ENCODE results near the gene ID3.

Gene ID3

GRCh38 chr1:23599125-23599524 lies 39.8 kb upstream of the ID3 start:
- DNase-seq (ENCODE audit: low read depth): no peak
- H3K4me3 ChIP-seq (ENCODE audit: low read depth, low read length): no peak overlapping the region
- TF ChIP-seq POLR2A (IDR thresholded peaks at IDR 0.05; ENCODE audit: extremely low read depth, insufficient read length) (no peak), MAX (IDR thresholded peaks at IDR 0.05; ENCODE audit: low read depth, low read length) (no peak), MYC (IDR thresholded peaks at IDR 0.05; ENCODE audit: low read depth, low read length) (no peak)
- TF ChIP-seq, protein P1, sequence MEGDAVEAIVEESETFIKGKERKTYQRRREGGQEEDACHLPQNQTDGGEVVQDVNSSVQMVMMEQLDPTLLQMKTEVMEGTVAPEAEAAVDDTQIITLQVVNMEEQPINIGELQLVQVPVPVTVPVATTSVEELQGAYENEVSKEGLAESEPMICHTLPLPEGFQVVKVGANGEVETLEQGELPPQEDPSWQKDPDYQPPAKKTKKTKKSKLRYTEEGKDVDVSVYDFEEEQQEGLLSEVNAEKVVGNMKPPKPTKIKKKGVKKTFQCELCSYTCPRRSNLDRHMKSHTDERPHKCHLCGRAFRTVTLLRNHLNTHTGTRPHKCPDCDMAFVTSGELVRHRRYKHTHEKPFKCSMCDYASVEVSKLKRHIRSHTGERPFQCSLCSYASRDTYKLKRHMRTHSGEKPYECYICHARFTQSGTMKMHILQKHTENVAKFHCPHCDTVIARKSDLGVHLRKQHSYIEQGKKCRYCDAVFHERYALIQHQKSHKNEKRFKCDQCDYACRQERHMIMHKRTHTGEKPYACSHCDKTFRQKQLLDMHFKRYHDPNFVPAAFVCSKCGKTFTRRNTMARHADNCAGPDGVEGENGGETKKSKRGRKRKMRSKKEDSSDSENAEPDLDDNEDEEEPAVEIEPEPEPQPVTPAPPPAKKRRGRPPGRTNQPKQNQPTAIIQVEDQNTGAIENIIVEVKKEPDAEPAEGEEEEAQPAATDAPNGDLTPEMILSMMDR (IDR thresholded peaks at IDR 0.05; ENCODE audit: low read depth, low read length): no peak

- TF ChIP-seq MAX (IDR thresholded peaks at IDR 0.05; ENCODE audit: low read depth, low read length): no peak
- TF ChIP-seq, protein P1 (IDR thresholded peaks at IDR 0.05; ENCODE audit: low read depth, low read length): no peak
- TF ChIP-seq POLR2A (IDR thresholded peaks at IDR 0.05; ENCODE audit: extremely low read depth, insufficient read length): no peak
- TF ChIP-seq MYC (IDR thresholded peaks at IDR 0.05; ENCODE audit: low read depth, low read length): no peak
- DNase-seq (ENCODE audit: low read depth): no peak
- H3K4me3 ChIP-seq (ENCODE audit: low read depth, low read length): no peak overlapping the region
These were observed 39.1 kb upstream of the ID3 start for GRCh38 chr1:23598424-23598823.

DNA sequence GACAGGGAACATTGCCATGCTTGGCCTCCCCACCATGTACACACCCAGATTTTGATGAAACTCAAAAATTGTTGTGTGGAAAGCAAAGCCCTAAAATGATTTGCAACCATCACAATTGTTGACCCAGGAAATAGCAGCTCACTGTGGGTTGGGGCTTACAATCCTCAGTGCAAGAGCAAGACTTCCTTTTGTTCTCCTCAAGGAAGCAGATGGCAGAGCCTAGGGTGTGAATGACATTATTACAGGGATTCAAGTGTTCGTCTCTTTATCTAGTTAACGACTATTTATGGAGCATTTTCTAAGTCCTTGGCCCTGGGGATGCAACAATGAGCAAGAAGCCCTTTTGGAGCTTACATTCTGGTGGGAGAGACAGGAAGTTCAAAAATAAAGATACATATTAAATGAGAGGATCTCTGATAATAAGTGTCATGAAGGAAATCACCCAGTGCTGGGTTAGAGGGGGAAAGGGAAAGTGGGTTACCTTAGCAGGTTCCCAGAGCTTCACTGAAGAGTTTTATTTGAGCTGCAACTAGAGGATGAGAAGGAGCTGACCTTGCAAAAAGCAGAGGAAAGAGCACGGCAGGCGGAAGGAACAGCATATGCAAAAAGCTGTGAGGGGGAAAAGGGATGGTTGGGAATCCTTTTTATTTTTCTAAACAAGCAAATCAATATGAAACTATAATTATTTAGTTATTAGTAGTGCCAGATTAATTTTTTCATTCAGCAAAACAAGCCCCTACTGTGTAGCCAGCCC lies 38.5 kb upstream of the ID3 start:
- H3K4me3 ChIP-seq (ENCODE audit: low read depth, low read length): no peak overlapping the region
- TF ChIP-seq, protein P1 (IDR thresholded peaks at IDR 0.05; ENCODE audit: low read depth, low read length): no peak
- TF ChIP-seq POLR2A (IDR thresholded peaks at IDR 0.05; ENCODE audit: extremely low read depth, insufficient read length): no peak
- TF ChIP-seq MYC (IDR thresholded peaks at IDR 0.05; ENCODE audit: low read depth, low read length): no peak
- no peak for TF ChIP-seq MAX (IDR thresholded peaks at IDR 0.05; ENCODE audit: low read depth, low read length)
- DNase-seq (ENCODE audit: low read depth): no peak

- TF ChIP-seq MYC (IDR thresholded peaks at IDR 0.05; ENCODE audit: low read depth, low read length): no peak
- TF ChIP-seq, protein P1 (IDR thresholded peaks at IDR 0.05; ENCODE audit: low read depth, low read length): no peak
- H3K4me3 ChIP-seq (ENCODE audit: low read depth, low read length): no peak overlapping the region
- no peak for DNase-seq (ENCODE audit: low read depth)
These were observed 37.4 kb upstream of the ID3 start for GRCh38 chr1:23596382-23597358.

- TF ChIP-seq MYC (IDR thresholded peaks at IDR 0.05; ENCODE audit: low read depth, low read length) (no peak), MAX (IDR thresholded peaks at IDR 0.05; ENCODE audit: low read depth, low read length) (0 out of 2 replicates have a peak, but pooled peaks have one; percentile 19)
- TF ChIP-seq, protein P1 (IDR thresholded peaks at IDR 0.05; ENCODE audit: low read depth, low read length): no peak
- peak; percentile 38 for DNase-seq (ENCODE audit: low read depth)
- H3K4me3 ChIP-seq (ENCODE audit: low read depth, low read length): no peak overlapping the region
These were observed 35.6 kb upstream of the ID3 start for GRCh38 chr1:23594927-23595353.

All from NB4 (cell line).